Skeletal muscle tissue (tissue), 4 donors: Measurements from ENCODE around the gene GPR89A. TPM values are rescaled to one million over a fixed set of nuclear protein-coding genes. Genes with fewer than 3 reads are reported as not detected.
"Not testable (repeated sequence)": the region's sequence is repeated elsewhere in the genome, so short reads cannot be mapped to it uniquely, and the experiment has no call there.

Source experiments
- H3K27ac ChIP-seq: one replicate; pipeline ENCODE4 v1.7.0; 2013; ENCODE audit warnings: mild to moderate bottlenecking, low read depth, low read length, inconsistent platforms
- H3K27me3 ChIP-seq, 3 donors: one replicate each; pipeline ENCODE4 v1.7.0; 2013; ENCODE audit warnings: low read length in 3 of 3; ENCODE audit not compliant: control insufficient read depth in 3 of 3, insufficient read depth in 3 of 3
- H3K36me3 ChIP-seq, 3 donors: one replicate each; pipeline ENCODE4 v1.7.0; 2013; ENCODE audit warnings: low read length in 3 of 3; ENCODE audit not compliant: control insufficient read depth in 3 of 3, insufficient read depth in 3 of 3
- H3K4me1 ChIP-seq, 3 donors: one replicate each; pipeline ENCODE4 v1.7.0; 2013; ENCODE audit warnings: low read length in 3 of 3, mild to moderate bottlenecking in 3 of 3; ENCODE audit not compliant: control insufficient read depth in 3 of 3, insufficient read depth in 3 of 3
- H3K4me3 ChIP-seq, 3 donors: one replicate each; pipeline ENCODE4 v1.7.0; 2013; ENCODE audit warnings: low read length in 3 of 3
- H3K9ac ChIP-seq, 3 donors: one replicate each; pipeline ENCODE4 v1.7.0; 2013; ENCODE audit warnings: low read length in 3 of 3, mild to moderate bottlenecking in 3 of 3, moderate library complexity in 2 of 3, low read depth in 1 of 3
- H3K9me3 ChIP-seq, 3 donors: one replicate each; pipeline ENCODE4 v1.7.0; 2013; ENCODE audit warnings: low read length in 3 of 3; ENCODE audit not compliant: control insufficient read depth in 3 of 3
- total RNA-seq: library from RNA; depleted of rRNA; stranded (reverse); fragments of >200 nt; gene quantifications from one replicate; pipeline ENCODE4 v1.2.3, GENCODE V29; 2014
- donor health status: Osteomylitis.

Gene GPR89A
- total RNA-seq, 1 donor from 2014 or later = 24.5 TPM

- not testable (repeated sequence) for H3K36me3 ChIP-seq, H3K9ac ChIP-seq, H3K9me3 ChIP-seq, H3K4me3 ChIP-seq, H3K4me1 ChIP-seq, H3K27ac ChIP-seq, H3K27me3 ChIP-seq
Measured at GRCh38 chr1:145673217-145673616, 65.4 kb downstream of the GPR89A start.

DNA sequence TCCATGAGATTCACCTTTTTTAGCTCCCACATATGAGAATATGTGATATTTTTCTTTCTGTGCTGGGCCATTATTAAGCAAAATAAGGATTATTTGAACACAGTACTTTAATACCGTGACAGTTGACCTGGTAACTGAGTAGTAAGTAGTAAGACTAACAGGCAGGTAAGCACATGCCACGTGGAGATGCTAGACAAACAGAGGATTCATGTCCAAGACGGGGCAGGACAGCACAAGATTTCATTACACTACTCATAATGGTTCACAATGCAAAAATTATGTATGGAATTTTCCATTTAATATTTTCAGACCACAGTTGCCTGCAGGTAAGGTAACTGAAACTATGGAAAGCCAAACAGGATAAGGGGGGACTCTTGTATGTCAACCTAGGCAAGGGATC is 77.1 kb downstream of the GPR89A start:
- not testable (repeated sequence) for H3K4me1 ChIP-seq, H3K36me3 ChIP-seq, H3K4me3 ChIP-seq, H3K27me3 ChIP-seq, H3K9me3 ChIP-seq, H3K27ac ChIP-seq, H3K9ac ChIP-seq

DNA sequence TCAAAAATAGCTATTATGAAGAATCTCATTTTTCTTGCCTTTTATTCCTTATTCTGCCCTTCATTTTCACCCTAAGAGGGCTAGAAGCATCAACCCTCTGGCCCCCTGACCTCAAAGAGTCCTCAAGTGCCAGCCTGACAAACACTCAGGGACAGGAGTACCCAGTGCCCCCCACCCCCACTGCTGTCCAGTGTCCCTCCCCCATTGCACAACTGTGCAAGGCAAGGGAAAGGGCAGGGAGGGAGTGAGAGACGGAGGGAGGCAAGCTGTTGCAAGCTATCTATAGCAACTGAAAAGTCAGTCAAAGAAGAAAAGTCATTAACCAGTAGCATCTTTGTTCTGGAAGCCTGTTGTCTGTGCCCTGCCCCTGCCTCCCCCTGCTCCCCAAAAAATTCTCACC is 78.3 kb downstream of the GPR89A start:
- H3K36me3 ChIP-seq, H3K9me3 ChIP-seq, H3K4me1 ChIP-seq, H3K4me3 ChIP-seq, H3K27me3 ChIP-seq, H3K27ac ChIP-seq, H3K9ac ChIP-seq: not testable (repeated sequence)

DNA sequence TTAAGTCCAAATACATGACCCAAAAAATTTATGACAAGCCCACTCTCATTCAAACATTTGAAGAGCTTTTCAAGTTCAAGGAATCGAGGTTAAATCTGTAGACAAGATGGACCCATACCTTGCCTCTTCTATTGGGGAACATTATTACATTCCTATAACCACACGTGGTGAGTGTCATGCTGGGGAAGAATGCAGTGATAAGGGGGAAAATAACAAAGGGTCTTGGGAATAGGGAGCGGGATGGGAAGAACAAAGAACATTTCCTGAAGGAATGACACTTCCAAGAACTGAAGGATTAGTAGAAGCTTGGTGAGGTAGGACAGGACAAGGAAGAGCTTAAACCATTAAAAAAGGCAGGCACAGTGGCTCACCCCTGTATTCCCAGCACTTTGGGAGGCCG is 80.5 kb downstream of the GPR89A start:
- no peak overlapping the region for H3K9ac ChIP-seq
- H3K27me3 ChIP-seq = no peaks in the 10 kb centered on the region
- no peaks in the 10 kb centered on the region for H3K4me1 ChIP-seq
- no peaks in the 10 kb centered on the region for H3K36me3 ChIP-seq
- no peak overlapping the region for H3K27ac ChIP-seq
- H3K4me3 ChIP-seq = no peak overlapping the region
- H3K9me3 ChIP-seq = no peaks in the 10 kb centered on the region

DNA sequence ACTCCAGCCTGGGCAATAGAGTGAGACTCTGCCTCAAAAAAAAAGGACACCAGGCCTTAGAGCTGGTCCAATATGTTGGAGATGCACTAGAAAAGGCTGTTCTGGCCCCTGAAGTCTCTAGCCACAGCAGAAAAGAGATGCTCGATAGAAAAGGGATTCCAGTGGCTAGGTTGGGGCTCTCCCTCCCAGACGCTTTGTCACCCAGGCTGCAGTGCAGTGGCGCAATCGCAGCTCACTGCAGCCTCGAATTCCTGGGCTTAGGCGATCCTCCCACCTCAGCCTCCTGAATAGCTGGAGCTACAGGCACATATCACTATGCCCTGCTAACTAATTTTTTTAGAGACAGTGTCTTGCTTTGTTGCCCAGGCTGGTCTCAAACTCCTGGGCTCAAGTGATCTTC is 81.1 kb downstream of the GPR89A start:
- no peaks in the 10 kb centered on the region for H3K27me3 ChIP-seq
- H3K4me3 ChIP-seq = no peak overlapping the region
- H3K9ac ChIP-seq = no peak overlapping the region
- no peak overlapping the region for H3K27ac ChIP-seq
- no peaks in the 10 kb centered on the region for H3K9me3 ChIP-seq
- H3K4me1 ChIP-seq = no peaks in the 10 kb centered on the region
- no peaks in the 10 kb centered on the region for H3K36me3 ChIP-seq

- Histone ChIP-seq H3K9me3 (no peaks in the 10 kb centered on the region), H3K9ac (no peak overlapping the region), H3K36me3 (no peaks in the 10 kb centered on the region), H3K27me3 (no peaks in the 10 kb centered on the region), H3K4me1 (no peaks in the 10 kb centered on the region), H3K4me3 (no peak overlapping the region), H3K27ac (no peak overlapping the region)
Measured at GRCh38 chr1:145689922-145690321, 82.1 kb downstream of the GPR89A start.

DNA sequence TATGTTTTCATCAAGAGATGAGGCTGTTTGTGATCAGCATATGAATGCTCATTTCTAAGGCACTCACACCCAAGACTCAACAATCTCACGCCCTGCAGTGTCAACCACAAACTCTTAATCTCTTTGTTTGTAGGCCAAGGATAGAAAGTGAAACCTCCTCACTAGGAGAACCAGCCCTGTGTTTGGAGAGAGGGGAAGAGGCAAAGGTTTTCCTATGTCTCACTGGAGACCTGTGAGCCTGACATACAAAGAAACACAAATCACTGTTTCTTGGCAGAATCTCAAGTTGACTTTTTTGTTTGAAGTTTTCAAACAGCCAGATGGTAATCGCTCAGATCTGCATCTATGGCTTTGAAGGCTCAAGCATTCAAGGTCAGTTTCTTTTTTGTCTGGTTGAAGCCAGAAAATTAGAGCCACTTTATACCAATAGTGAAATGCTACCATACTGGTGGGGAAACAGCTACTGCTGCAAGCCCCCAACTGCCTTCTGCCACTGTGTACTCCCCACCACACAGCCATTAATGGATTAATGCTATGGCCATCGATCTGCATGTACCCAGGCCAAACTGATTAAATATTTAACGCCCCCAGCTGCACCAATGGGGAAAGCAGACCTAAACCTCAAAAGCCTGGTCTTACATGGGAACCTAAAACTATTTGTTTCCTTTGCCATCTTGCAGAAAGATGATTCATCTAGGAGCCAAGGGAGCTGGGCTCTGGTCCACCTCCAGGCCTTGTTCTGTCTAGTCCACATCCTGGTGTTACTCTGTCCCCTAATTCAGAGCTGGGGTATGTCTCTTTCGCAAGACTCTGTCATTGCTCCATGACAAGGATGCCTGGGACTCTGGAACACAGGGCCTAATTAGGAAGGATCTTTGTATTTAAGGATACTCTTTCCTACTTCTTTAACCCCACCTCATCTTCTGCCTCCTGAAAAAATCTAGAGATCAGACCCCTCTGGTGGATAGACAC is 83.1 kb downstream of the GPR89A start:
- Histone ChIP-seq H3K4me1 (no peaks in the 10 kb centered on the region), H3K27me3 (no peaks in the 10 kb centered on the region), H3K9me3 (no peaks in the 10 kb centered on the region), H3K9ac (no peak overlapping the region), H3K36me3 (no peaks in the 10 kb centered on the region), H3K4me3 (no peak overlapping the region), H3K27ac (no peak overlapping the region)

GRCh38 chr1:145692785-145693443 is 85.1 kb downstream of the GPR89A start:
- no peaks in the 10 kb centered on the region for H3K27me3 ChIP-seq
- no peaks in the 10 kb centered on the region for H3K9me3 ChIP-seq
- H3K4me3 ChIP-seq = no peak overlapping the region
- no peak overlapping the region for H3K27ac ChIP-seq
- no peaks in the 10 kb centered on the region for H3K4me1 ChIP-seq
- no peaks in the 10 kb centered on the region for H3K36me3 ChIP-seq
- no peak overlapping the region for H3K9ac ChIP-seq

DNA sequence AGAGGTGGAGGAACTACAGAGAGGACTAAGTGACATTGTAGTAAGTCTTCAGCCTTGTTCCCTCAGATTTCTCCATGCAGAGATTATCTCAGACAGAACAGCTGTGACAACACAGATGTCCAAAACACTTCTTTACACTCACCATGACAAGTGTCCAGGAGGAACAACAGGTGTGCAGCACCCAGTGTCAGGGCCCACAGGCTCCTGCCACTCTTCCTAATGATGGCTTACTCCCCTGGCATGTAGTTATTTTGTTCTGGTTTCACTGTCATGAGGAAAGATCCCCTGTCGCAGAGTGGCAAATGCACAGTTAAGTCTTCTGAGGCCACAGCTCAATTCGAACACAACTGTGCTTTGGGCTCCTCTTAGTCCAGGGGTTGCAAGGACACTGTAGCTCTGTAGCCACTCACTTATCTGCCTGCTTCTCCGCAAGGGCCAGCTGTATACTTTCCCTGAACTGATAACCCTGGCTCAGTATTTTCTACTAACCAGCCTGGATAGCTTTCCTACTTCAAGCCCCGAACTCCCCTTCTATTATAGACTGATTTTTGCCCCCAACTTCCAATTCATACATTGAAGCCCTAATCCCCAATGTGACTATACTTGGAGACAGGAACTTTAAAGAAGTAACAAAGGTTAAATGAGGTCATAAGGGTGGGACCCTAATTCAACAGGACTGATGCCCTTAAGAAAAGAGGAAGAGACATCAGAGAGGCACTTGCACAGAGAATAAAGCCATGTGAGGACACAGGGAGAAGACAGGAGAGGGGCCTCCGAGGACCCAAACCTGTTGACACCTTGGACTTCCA is 88.2 kb downstream of the GPR89A start:
- Histone ChIP-seq H3K27ac (no peak overlapping the region), H3K36me3 (no peaks in the 10 kb centered on the region), H3K4me1 (no peaks in the 10 kb centered on the region), H3K27me3 (no peaks in the 10 kb centered on the region), H3K4me3 (no peak overlapping the region), H3K9me3 (no peaks in the 10 kb centered on the region), H3K9ac (no peak overlapping the region)

- Histone ChIP-seq H3K9me3 (no peaks in the 10 kb centered on the region), H3K4me3 (no peak overlapping the region), H3K27ac (no peak overlapping the region), H3K36me3 (no peaks in the 10 kb centered on the region), H3K27me3 (no peaks in the 10 kb centered on the region), H3K4me1 (no peaks in the 10 kb centered on the region), H3K9ac (no peak overlapping the region)
Measured at GRCh38 chr1:145696630-145696960, 88.8 kb downstream of the GPR89A start.
